Measurements from ENCODE around the gene KSR2. TPM values are rescaled to one million over a fixed set of nuclear protein-coding genes. Genes with fewer than 3 reads are reported as not detected.

The KSR2 gene
- total RNA-seq, 1 donor from 2014 or later = 1.4 TPM

- Histone ChIP-seq H3K27me3 (no peaks in the 10 kb centered on the region), H3K4me1 (no peaks in the 10 kb centered on the region), H3K4me3 (no peak overlapping the region), H3K36me3 (no peaks in the 10 kb centered on the region), H3K27ac (no peak overlapping the region), H3K9me3 (no peaks in the 10 kb centered on the region)
- DNase-seq = no peak
- intact Hi-C loops (cut with DNase I) = no loop called here
- TF ChIP-seq CTCF (IDR thresholded peaks at IDR 0.05) = no peak
- no peak for ATAC-seq
Measured at GRCh38 chr12:117674763-117675162, 294.0 kb downstream of the KSR2 start.

- Histone ChIP-seq H3K9me3 (no peaks in the 10 kb centered on the region), H3K27ac (no peak overlapping the region), H3K4me1 (no peaks in the 10 kb centered on the region), H3K4me3 (no peak overlapping the region), H3K27me3 (no peaks in the 10 kb centered on the region), H3K36me3 (no peaks in the 10 kb centered on the region)
- ATAC-seq (no peak), DNase-seq (no peak)
- TF ChIP-seq CTCF (IDR thresholded peaks at IDR 0.05) = no peak
- intact Hi-C loops (cut with DNase I) = no loop called here
Measured at GRCh38 chr12:117674313-117674712, 294.5 kb downstream of the KSR2 start.

- intact Hi-C loops (cut with DNase I) = no loop called here
- Histone ChIP-seq H3K27me3 (no peaks in the 10 kb centered on the region), H3K9me3 (no peaks in the 10 kb centered on the region), H3K4me3 (no peak overlapping the region), H3K36me3 (no peaks in the 10 kb centered on the region), H3K27ac (no peak overlapping the region), H3K4me1 (no peaks in the 10 kb centered on the region)
- peak; percentile 36 for TF ChIP-seq CTCF (IDR thresholded peaks at IDR 0.05)
- ATAC-seq (peak; percentile 42), DNase-seq (no peak)
Measured at GRCh38 chr12:117671734-117672133, 297.1 kb downstream of the KSR2 start.

GRCh38 chr12:117664169-117664568, 304.6 kb downstream of the KSR2 start:
- Histone ChIP-seq H3K36me3 (no peaks in the 10 kb centered on the region), H3K4me3 (no peak overlapping the region), H3K4me1 (no peaks in the 10 kb centered on the region), H3K27ac (no peak overlapping the region), H3K9me3 (no peaks in the 10 kb centered on the region), H3K27me3 (no peaks in the 10 kb centered on the region)
- intact Hi-C loops (cut with DNase I) = no loop called here
- TF ChIP-seq CTCF (IDR thresholded peaks at IDR 0.05) = no peak
- DNase-seq (no peak), ATAC-seq (peak; percentile 20)

GRCh38 chr12:117662620-117663395, 306.0 kb downstream of the KSR2 start:
- TF ChIP-seq CTCF (IDR thresholded peaks at IDR 0.05) = no peak
- no peaks in the 10 kb centered on the region for H3K27me3 ChIP-seq
- H3K4me3 ChIP-seq = no peak overlapping the region
- intact Hi-C loops (cut with DNase I) = no loop called here
- no peak for DNase-seq
- H3K27ac ChIP-seq = no peak overlapping the region
- no peaks in the 10 kb centered on the region for H3K36me3 ChIP-seq
- no peaks in the 10 kb centered on the region for H3K9me3 ChIP-seq
- ATAC-seq = no peak
- no peaks in the 10 kb centered on the region for H3K4me1 ChIP-seq

Data from upper lobe of right lung (tissue), 1 donor.